ENCODE results near the gene CTR9. TPM values are rescaled to one million over a fixed set of nuclear protein-coding genes. Genes with fewer than 3 reads are reported as not detected.
"Not testable (repeated sequence)": the region's sequence is repeated elsewhere in the genome, so short reads cannot be mapped to it uniquely, and the experiment has no call there.

The CTR9 gene
- total RNA-seq, 4 donors from 2014 or later: 27.8 to 31.8 (median 29.3) TPM

- intact Hi-C loops (cut with DNase I; ENCODE audit: low total_unique reads): no loop called here
- TF ChIP-seq, protein P1, sequence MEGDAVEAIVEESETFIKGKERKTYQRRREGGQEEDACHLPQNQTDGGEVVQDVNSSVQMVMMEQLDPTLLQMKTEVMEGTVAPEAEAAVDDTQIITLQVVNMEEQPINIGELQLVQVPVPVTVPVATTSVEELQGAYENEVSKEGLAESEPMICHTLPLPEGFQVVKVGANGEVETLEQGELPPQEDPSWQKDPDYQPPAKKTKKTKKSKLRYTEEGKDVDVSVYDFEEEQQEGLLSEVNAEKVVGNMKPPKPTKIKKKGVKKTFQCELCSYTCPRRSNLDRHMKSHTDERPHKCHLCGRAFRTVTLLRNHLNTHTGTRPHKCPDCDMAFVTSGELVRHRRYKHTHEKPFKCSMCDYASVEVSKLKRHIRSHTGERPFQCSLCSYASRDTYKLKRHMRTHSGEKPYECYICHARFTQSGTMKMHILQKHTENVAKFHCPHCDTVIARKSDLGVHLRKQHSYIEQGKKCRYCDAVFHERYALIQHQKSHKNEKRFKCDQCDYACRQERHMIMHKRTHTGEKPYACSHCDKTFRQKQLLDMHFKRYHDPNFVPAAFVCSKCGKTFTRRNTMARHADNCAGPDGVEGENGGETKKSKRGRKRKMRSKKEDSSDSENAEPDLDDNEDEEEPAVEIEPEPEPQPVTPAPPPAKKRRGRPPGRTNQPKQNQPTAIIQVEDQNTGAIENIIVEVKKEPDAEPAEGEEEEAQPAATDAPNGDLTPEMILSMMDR (IDR thresholded peaks at IDR 0.05): no peak
- TF ChIP-seq POLR2A (IDR thresholded peaks at IDR 0.05): no peak
- no peak for DNase-seq (ENCODE audit: low spot score in 2 of 2)
- no peak overlapping the region for H3K4me3 ChIP-seq (ENCODE audit: low read depth, poor library complexity, severe bottlenecking)
- 91 to 95% methylated on average over 1 of the region's 1 CpG for WGBS, 2 donors
These were observed 67.5 kb downstream of the CTR9 start for GRCh38 chr11:10818594-10818993.

GRCh38 chr11:10822491-10822890 lies 71.4 kb downstream of the CTR9 start:
- H3K4me3 ChIP-seq (ENCODE audit: low read depth, poor library complexity, severe bottlenecking); intact Hi-C loops (cut with DNase I; ENCODE audit: low total_unique reads); DNase-seq (ENCODE audit: low spot score in 2 of 2): not testable (repeated sequence)
- 89 to 94% methylated on average over 3 of the region's 3 CpGs for WGBS, 2 donors

- DNase-seq (ENCODE audit: low spot score in 2 of 2): no peak
- TF ChIP-seq, protein P1 (IDR thresholded peaks at IDR 0.05): no peak
- no peak for TF ChIP-seq POLR2A (IDR thresholded peaks at IDR 0.05)
- H3K4me3 ChIP-seq (ENCODE audit: low read depth, poor library complexity, severe bottlenecking): no peak overlapping the region
- WGBS, 2 donors: 33 to 51% methylated on average over 2 of the region's 2 CpGs
- intact Hi-C loops (cut with DNase I; ENCODE audit: low total_unique reads): no loop called here
These were observed 72.1 kb downstream of the CTR9 start for GRCh38 chr11:10823152-10823579.

- intact Hi-C loops (cut with DNase I; ENCODE audit: low total_unique reads): no loop called here
- H3K4me3 ChIP-seq (ENCODE audit: low read depth, poor library complexity, severe bottlenecking): no peak overlapping the region
- no peak for DNase-seq (ENCODE audit: low spot score in 2 of 2)
- TF ChIP-seq, protein P1 (IDR thresholded peaks at IDR 0.05): no peak
- TF ChIP-seq POLR2A (IDR thresholded peaks at IDR 0.05): no peak
- 65 to 80% methylated on average over 3 of the region's 3 CpGs for WGBS, 2 donors
These were observed 73.8 kb downstream of the CTR9 start for GRCh38 chr11:10824888-10825287.

DNA sequence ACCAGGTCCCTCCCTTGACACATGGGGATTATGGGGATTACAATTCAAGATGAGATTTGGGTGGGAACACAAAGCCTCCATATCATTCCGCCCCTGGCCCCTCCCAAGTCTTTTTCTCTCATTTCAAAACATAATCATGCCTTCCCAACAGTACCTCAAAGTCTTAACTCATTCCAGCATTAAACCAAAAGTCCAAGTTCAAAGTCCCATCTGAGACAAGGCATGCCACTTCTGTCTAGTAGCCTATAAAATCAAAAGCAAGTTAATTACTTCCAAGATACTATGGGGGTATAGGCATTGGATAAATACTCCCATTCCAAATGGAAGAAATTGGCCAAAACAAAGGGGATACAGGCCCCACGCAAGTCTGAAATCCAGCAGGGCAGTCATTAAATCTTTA lies 77.4 kb downstream of the CTR9 start:
- no peak for DNase-seq (ENCODE audit: low spot score in 2 of 2)
- no peak for TF ChIP-seq POLR2A (IDR thresholded peaks at IDR 0.05)
- TF ChIP-seq, protein P1 (IDR thresholded peaks at IDR 0.05): no peak
- 99 to 100% methylated on average over 2 of the region's 2 CpGs for WGBS, 2 donors
- H3K4me3 ChIP-seq (ENCODE audit: low read depth, poor library complexity, severe bottlenecking): no peak overlapping the region
- intact Hi-C loops (cut with DNase I; ENCODE audit: low total_unique reads): no loop called here

GRCh38 chr11:10829139-10829538 lies 78.1 kb downstream of the CTR9 start:
- DNase-seq (ENCODE audit: low spot score in 2 of 2): no peak
- TF ChIP-seq, protein P1 (IDR thresholded peaks at IDR 0.05): no peak
- TF ChIP-seq POLR2A (IDR thresholded peaks at IDR 0.05): no peak
- H3K4me3 ChIP-seq (ENCODE audit: low read depth, poor library complexity, severe bottlenecking): no peak overlapping the region
- intact Hi-C loops (cut with DNase I; ENCODE audit: low total_unique reads): no loop called here
- 88 to 94% methylated on average over 4 of the region's 4 CpGs for WGBS, 2 donors

Other genes with a start within 250 kb of the CTR9 start
- gene RNF141, start 210.1 kb upstream of the CTR9 start, total RNA-seq: 10 to 100 TPM; 70.6 to 74.9 (median 74.2) TPM
- 10 to 100 TPM; 14.3 to 29.0 (median 20.6) TPM for gene LYVE1, start 182.6 kb upstream of the CTR9 start, total RNA-seq
- gene IRAG1, start 57.5 kb upstream of the CTR9 start, total RNA-seq: 10 to 100 TPM in 1 of 4 donors, 1 to 10 TPM in 3; 2.0 to 10.9 (median 4.0) TPM
- 100 to 1,000 TPM; 380 to 450 (median 415) TPM for gene EIF4G2, start 57.7 kb downstream of the CTR9 start, total RNA-seq
- 10 to 100 TPM; 29.0 to 38.0 (median 36.0) TPM for gene ZBED5, start 106.8 kb downstream of the CTR9 start, total RNA-seq